Mesendoderm (in vitro differentiated cells): ENCODE data around the gene AGAP1.
"Not testable (repeated sequence)": the region's sequence is repeated elsewhere in the genome, so short reads cannot be mapped to it uniquely, and the experiment has no call there.

Experiments
- DNase-seq: peaks from one replicate; pipeline ENCODE4 v3.0.0; 2013
- H2AK5ac ChIP-seq: 2 replicates; pipeline ENCODE4 v1.6.1; 2013; ENCODE audit warnings: low read length, inconsistent platforms
- H2BK120ac ChIP-seq: 2 replicates; pipeline ENCODE4 v1.6.1; 2013; ENCODE audit warnings: low read depth, mild to moderate bottlenecking, low read length, moderate library complexity, mixed read lengths
- H2BK15ac ChIP-seq: replicated peaks from 2 replicates; pipeline ENCODE4 v1.6.1; 2013; ENCODE audit warnings: low read depth, mild to moderate bottlenecking, moderate library complexity
- H2BK5ac ChIP-seq: 2 replicates; pipeline ENCODE4 v1.6.1; 2013; ENCODE audit warnings: low read length, inconsistent platforms
- H3K18ac ChIP-seq: 2 replicates; pipeline ENCODE4 v1.6.1; 2013; ENCODE audit warnings: mild to moderate bottlenecking, low read length, mixed read lengths
- H3K23ac ChIP-seq: one replicate; pipeline ENCODE4 v1.6.1; 2013; ENCODE audit warnings: low read length
- H3K27ac ChIP-seq: 2 replicates; pipeline ENCODE4 v1.5.1; 2013; ENCODE audit warnings: low read depth, mild to moderate bottlenecking, inconsistent platforms, low read length, moderate library complexity
- H3K27me3 ChIP-seq: 2 replicates; pipeline ENCODE4 v1.6.1; 2013; ENCODE audit warnings: low read length, control low read depth, mild to moderate bottlenecking, inconsistent platforms; ENCODE audit not compliant: insufficient read depth, poor library complexity
- H3K36me3 ChIP-seq: 2 replicates; pipeline ENCODE4 v1.6.1; 2013; ENCODE audit warnings: low read length, inconsistent platforms; ENCODE audit not compliant: control insufficient read depth, insufficient read depth
- H3K4ac ChIP-seq: one replicate; pipeline ENCODE4 v1.6.1; 2013; ENCODE audit warnings: low read depth, mild to moderate bottlenecking, low read length, moderate library complexity
- H3K4me1 ChIP-seq: 2 replicates; pipeline ENCODE4 v1.6.1; 2013; ENCODE audit warnings: low read depth, low read length, inconsistent platforms; ENCODE audit not compliant: control insufficient read depth
- H3K4me2 ChIP-seq: 2 replicates; pipeline ENCODE4 v1.6.1; 2013; ENCODE audit warnings: low read length
- H3K4me3 ChIP-seq: 2 replicates; pipeline ENCODE4 v1.5.1; 2013; ENCODE audit warnings: mild to moderate bottlenecking, low read length
- H3K56ac ChIP-seq: one replicate; pipeline ENCODE4 v1.6.1; 2013; ENCODE audit warnings: low read length
- H3K79me1 ChIP-seq: 2 replicates; pipeline ENCODE4 v1.6.1; 2013; ENCODE audit warnings: low read length, inconsistent platforms
- H3K79me2 ChIP-seq: 2 replicates; pipeline ENCODE4 v1.6.1; 2013; ENCODE audit warnings: mild to moderate bottlenecking, low read length; ENCODE audit not compliant: control insufficient read depth, insufficient read depth
- H3K9ac ChIP-seq: 2 replicates; pipeline ENCODE4 v1.6.1; 2013; ENCODE audit warnings: low read length, inconsistent platforms
- H4K5ac ChIP-seq: one replicate; pipeline ENCODE4 v1.6.1; 2013; ENCODE audit warnings: low read length
- H4K8ac ChIP-seq: one replicate; pipeline ENCODE4 v1.6.1; 2013; ENCODE audit warnings: low read depth, mild to moderate bottlenecking, control low read depth, low read length, moderate library complexity
- WGBS: extraction: QIAGEN DNeasy Blood & Tissue Kit; methylation state at CpG from one replicate; pipeline ENCODE4 v1.1.7; 2013; ENCODE audit warnings: low lambda C conversion rate, missing lambda C conversion rate; ENCODE audit not compliant: insufficient coverage; ENCODE audit errors: extremely low coverage; 5-methylcytosine and 5-hydroxymethylcytosine counted together

AGAP1 gene

GRCh38 chr2:235945608-235946140 is 451.8 kb downstream of the AGAP1 start:
- Histone ChIP-seq H3K27me3 (no peaks in the 10 kb centered on the region), H3K4me3 (no peak overlapping the region), H2BK15ac (no peak overlapping the region), H2AK5ac (no peak overlapping the region), H3K18ac (no peak overlapping the region), H3K4me2 (no peak overlapping the region), H3K4ac (no peak overlapping the region), H3K36me3 (no peaks in the 10 kb centered on the region), H4K8ac (no peak overlapping the region), H2BK5ac (no peak overlapping the region), H2BK120ac (no peak overlapping the region), H3K23ac (no peak overlapping the region), H4K5ac (no peak overlapping the region), H3K4me1 (no peaks in the 10 kb centered on the region), H3K56ac (no peak overlapping the region), H3K27ac (no peak overlapping the region), H3K79me2 (no peaks in the 10 kb centered on the region), H3K9ac (no peak overlapping the region), H3K79me1 (no peaks in the 10 kb centered on the region)
- DNase-seq = no peak
- WGBS = no CpG with 5 or more reads among the region's 11 CpGs

DNA sequence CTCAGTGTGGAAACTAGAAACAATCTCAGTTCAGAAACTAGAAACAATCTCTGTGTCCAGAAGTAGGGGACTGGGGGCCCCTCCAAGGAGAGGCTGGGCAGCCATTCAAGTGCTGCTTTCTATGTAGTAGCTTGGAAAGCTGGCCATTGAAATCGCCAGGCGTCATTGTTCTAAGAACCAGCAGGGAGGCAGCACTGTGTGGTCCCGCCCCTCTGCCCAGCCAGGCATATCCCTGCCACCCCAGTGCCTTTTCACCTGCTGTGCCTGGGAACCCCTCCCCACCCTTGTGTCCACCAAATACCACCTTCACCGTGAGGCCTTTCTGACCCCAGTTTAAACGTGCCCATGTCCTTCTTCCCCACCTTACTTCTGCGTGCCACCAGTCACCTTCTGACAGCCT is 452.7 kb downstream of the AGAP1 start:
- Histone ChIP-seq H4K5ac (no peak overlapping the region), H3K27me3 (no peaks in the 10 kb centered on the region), H3K27ac (no peak overlapping the region), H4K8ac (no peak overlapping the region), H3K4me3 (no peak overlapping the region), H2BK5ac (no peak overlapping the region), H3K4me2 (no peak overlapping the region), H2BK15ac (no peak overlapping the region), H3K23ac (no peak overlapping the region), H2BK120ac (no peak overlapping the region), H3K4me1 (no peaks in the 10 kb centered on the region), H3K18ac (no peak overlapping the region), H2AK5ac (no peak overlapping the region), H3K9ac (no peak overlapping the region), H3K79me2 (no peaks in the 10 kb centered on the region), H3K56ac (no peak overlapping the region), H3K4ac (no peak overlapping the region), H3K79me1 (no peaks in the 10 kb centered on the region), H3K36me3 (no peaks in the 10 kb centered on the region)
- DNase-seq = no peak
- WGBS = no CpG with 5 or more reads among the region's 6 CpGs

- not testable (repeated sequence) for H3K23ac ChIP-seq, H3K27ac ChIP-seq, H4K5ac ChIP-seq, H3K56ac ChIP-seq, H3K79me1 ChIP-seq, H3K79me2 ChIP-seq, H3K9ac ChIP-seq, H3K18ac ChIP-seq, H3K27me3 ChIP-seq, H3K4me1 ChIP-seq, H3K4me2 ChIP-seq, H3K36me3 ChIP-seq, DNase-seq, H2BK15ac ChIP-seq, H2BK5ac ChIP-seq, H3K4ac ChIP-seq, H2BK120ac ChIP-seq, H3K4me3 ChIP-seq, H4K8ac ChIP-seq, H2AK5ac ChIP-seq
- no CpG with 5 or more reads among the region's 6 CpGs for WGBS
Observed at GRCh38 chr2:235947055-235947454, 453.2 kb downstream of the AGAP1 start.

- H3K56ac ChIP-seq = no peak overlapping the region
- H4K5ac ChIP-seq = no peak overlapping the region
- no peak overlapping the region for H4K8ac ChIP-seq
- no CpG with 5 or more reads among the region's 17 CpGs for WGBS
- no peak for DNase-seq
- H3K18ac ChIP-seq = no peak overlapping the region
- H3K9ac ChIP-seq = no peak overlapping the region
- no peaks in the 10 kb centered on the region for H3K4me1 ChIP-seq
- no peak overlapping the region for H3K4ac ChIP-seq
- no peaks in the 10 kb centered on the region for H3K79me2 ChIP-seq
- H3K23ac ChIP-seq = no peak overlapping the region
- no peaks in the 10 kb centered on the region for H3K36me3 ChIP-seq
- H3K4me2 ChIP-seq = no peak overlapping the region
- no peak overlapping the region for H3K4me3 ChIP-seq
- H2AK5ac ChIP-seq = no peak overlapping the region
- H2BK15ac ChIP-seq = no peak overlapping the region
- H2BK5ac ChIP-seq = no peak overlapping the region
- no peaks in the 10 kb centered on the region for H3K79me1 ChIP-seq
- no peak overlapping the region for H3K27ac ChIP-seq
- no peaks in the 10 kb centered on the region for H3K27me3 ChIP-seq
- no peak overlapping the region for H2BK120ac ChIP-seq
Observed at GRCh38 chr2:235949567-235950472, 456.0 kb downstream of the AGAP1 start.

DNA sequence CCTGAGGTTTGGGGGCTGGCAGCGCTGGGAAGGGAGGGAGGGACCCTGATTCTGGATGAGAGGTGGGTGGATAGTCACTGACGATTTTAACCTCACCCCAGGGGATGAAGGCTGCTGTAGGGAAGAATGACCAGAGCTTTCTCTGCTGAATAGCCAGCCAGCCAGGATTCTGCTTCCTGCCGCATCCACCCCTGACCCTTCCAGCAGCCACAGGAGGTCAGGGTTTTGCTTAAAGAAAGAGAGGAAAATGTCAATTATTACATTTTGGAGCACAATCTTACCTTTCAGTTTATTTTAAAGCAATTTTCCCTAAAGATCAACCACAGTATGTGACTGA is 456.6 kb downstream of the AGAP1 start:
- Histone ChIP-seq H2BK120ac (no peak overlapping the region), H3K4me3 (no peak overlapping the region), H3K4ac (no peak overlapping the region), H3K9ac (no peak overlapping the region), H3K23ac (no peak overlapping the region), H2BK5ac (no peak overlapping the region), H3K4me1 (no peaks in the 10 kb centered on the region), H4K5ac (no peak overlapping the region), H3K36me3 (no peaks in the 10 kb centered on the region), H3K56ac (no peak overlapping the region), H3K4me2 (no peak overlapping the region), H3K18ac (no peak overlapping the region), H3K79me2 (no peaks in the 10 kb centered on the region), H3K79me1 (no peaks in the 10 kb centered on the region), H2AK5ac (no peak overlapping the region), H3K27me3 (no peaks in the 10 kb centered on the region), H4K8ac (no peak overlapping the region), H3K27ac (no peak overlapping the region), H2BK15ac (no peak overlapping the region)
- WGBS = no CpG with 5 or more reads among the region's 3 CpGs
- DNase-seq = peak; percentile 10
